HEK293T (cell line): ENCODE data around the gene SMR3B.

Source experiments
- BHLHE40 ChIP-seq: fragments of 450-650 bp; IDR thresholded peaks from 2 replicates; pipeline ENCODE4 v1.6.1; 2016; ENCODE audit warnings: mild to moderate bottlenecking, moderate library complexity, borderline replicate concordance
- CTBP1 ChIP-seq: fragments of 450-650 bp; IDR thresholded peaks from 2 replicates; pipeline ENCODE4 v1.6.1; 2016; ENCODE audit warnings: borderline replicate concordance
- ELF4 ChIP-seq: fragments of 450-650 bp; IDR thresholded peaks from 2 replicates; pipeline ENCODE4 v1.6.1; 2017; ENCODE audit warnings: antibody characterized with exemption
- FOXA1 ChIP-seq: fragments of 450-650 bp; IDR thresholded peaks from 2 replicates; pipeline ENCODE4 v1.6.1; 2016; ENCODE audit warnings: mild to moderate bottlenecking
- SUZ12 ChIP-seq: fragments of 450-650 bp; IDR thresholded peaks from 2 replicates; pipeline ENCODE4 v1.6.1; 2016; ENCODE audit warnings: mild to moderate bottlenecking

DNA sequence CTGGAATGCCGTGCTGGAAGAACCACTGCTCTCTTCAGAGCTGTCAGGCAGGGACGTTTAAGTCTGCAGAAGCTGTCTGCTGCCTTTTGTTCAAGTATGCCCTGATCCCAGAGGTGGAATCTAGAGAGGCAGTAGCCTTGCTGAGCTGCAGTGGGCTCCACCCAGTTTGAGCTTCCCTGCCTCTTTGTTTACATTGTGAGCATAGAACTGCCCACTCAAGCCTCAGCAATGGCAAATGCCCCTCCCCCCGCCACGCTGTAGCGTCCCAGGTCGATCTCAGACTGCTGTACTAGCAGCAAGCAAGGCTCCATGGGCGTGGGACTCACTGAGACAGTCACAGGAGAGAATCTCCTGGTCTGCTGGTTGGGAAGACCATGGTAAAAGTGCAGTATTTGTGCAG lies 54.3 kb downstream of the SMR3B start:
- no peak for TF ChIP-seq CTBP1
- no peak for TF ChIP-seq ELF4
- TF ChIP-seq SUZ12 = no peak
- no peak for TF ChIP-seq FOXA1
- TF ChIP-seq BHLHE40 = no peak
